Measurements from ENCODE around the gene MDFI.
A peak's percentile ranks its signal among the peaks of the same experiment; 100 is the strongest.

GRCh38 chr6:41683523-41684310 is 45.4 kb downstream of the MDFI start:
- TF ChIP-seq, protein P1, sequence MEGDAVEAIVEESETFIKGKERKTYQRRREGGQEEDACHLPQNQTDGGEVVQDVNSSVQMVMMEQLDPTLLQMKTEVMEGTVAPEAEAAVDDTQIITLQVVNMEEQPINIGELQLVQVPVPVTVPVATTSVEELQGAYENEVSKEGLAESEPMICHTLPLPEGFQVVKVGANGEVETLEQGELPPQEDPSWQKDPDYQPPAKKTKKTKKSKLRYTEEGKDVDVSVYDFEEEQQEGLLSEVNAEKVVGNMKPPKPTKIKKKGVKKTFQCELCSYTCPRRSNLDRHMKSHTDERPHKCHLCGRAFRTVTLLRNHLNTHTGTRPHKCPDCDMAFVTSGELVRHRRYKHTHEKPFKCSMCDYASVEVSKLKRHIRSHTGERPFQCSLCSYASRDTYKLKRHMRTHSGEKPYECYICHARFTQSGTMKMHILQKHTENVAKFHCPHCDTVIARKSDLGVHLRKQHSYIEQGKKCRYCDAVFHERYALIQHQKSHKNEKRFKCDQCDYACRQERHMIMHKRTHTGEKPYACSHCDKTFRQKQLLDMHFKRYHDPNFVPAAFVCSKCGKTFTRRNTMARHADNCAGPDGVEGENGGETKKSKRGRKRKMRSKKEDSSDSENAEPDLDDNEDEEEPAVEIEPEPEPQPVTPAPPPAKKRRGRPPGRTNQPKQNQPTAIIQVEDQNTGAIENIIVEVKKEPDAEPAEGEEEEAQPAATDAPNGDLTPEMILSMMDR (IDR thresholded peaks at IDR 0.05): peak; percentile 86
- TF ChIP-seq, protein P2, sequence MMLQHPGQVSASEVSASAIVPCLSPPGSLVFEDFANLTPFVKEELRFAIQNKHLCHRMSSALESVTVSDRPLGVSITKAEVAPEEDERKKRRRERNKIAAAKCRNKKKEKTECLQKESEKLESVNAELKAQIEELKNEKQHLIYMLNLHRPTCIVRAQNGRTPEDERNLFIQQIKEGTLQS (CRISPR knock-in tag; conservative IDR thresholded peaks at IDR 0.05): no peak
- no peak for TF ChIP-seq ATF1 (CRISPR knock-in tag; IDR thresholded peaks at IDR 0.05)
- no peak for TF ChIP-seq ESRRA (CRISPR knock-in tag; IDR thresholded peaks at IDR 0.05; ENCODE audit: borderline replicate concordance)
- TF ChIP-seq MYBL2 (CRISPR knock-in tag; IDR thresholded peaks at IDR 0.05): no peak
- no peak for TF ChIP-seq TCF7 (CRISPR knock-in tag; IDR thresholded peaks at IDR 0.05; ENCODE audit: low read depth)
- no peak for TF ChIP-seq NFE2L1 (CRISPR knock-in tag; IDR thresholded peaks at IDR 0.05)
- no peak for TF ChIP-seq OVOL2 (CRISPR knock-in tag; IDR thresholded peaks at IDR 0.05; ENCODE audit: borderline replicate concordance)
- no peak for TF ChIP-seq NFYB (CRISPR knock-in tag; conservative IDR thresholded peaks at IDR 0.05; ENCODE audit: low read depth)
- TF ChIP-seq, protein P3, sequence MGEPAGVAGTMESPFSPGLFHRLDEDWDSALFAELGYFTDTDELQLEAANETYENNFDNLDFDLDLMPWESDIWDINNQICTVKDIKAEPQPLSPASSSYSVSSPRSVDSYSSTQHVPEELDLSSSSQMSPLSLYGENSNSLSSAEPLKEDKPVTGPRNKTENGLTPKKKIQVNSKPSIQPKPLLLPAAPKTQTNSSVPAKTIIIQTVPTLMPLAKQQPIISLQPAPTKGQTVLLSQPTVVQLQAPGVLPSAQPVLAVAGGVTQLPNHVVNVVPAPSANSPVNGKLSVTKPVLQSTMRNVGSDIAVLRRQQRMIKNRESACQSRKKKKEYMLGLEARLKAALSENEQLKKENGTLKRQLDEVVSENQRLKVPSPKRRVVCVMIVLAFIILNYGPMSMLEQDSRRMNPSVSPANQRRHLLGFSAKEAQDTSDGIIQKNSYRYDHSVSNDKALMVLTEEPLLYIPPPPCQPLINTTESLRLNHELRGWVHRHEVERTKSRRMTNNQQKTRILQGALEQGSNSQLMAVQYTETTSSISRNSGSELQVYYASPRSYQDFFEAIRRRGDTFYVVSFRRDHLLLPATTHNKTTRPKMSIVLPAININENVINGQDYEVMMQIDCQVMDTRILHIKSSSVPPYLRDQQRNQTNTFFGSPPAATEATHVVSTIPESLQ (CRISPR knock-in tag; IDR thresholded peaks at IDR 0.05): no peak
